GF-D8 (cell line): ENCODE measurements around the gene ANTXR1.

Experiments
- DNase-seq: peaks from one replicate; lab custom pipeline; 2025; lab: John Stamatoyannopoulos, UW

The ANTXR1 gene

GRCh38 chr2:69033461-69034095 is 20.6 kb downstream of the ANTXR1 start:
- no peak for DNase-seq

GRCh38 chr2:69034122-69034521 is 21.1 kb downstream of the ANTXR1 start:
- DNase-seq, result no peak

- no peak for DNase-seq
These were observed 21.9 kb downstream of the ANTXR1 start for GRCh38 chr2:69034845-69035244.

DNA sequence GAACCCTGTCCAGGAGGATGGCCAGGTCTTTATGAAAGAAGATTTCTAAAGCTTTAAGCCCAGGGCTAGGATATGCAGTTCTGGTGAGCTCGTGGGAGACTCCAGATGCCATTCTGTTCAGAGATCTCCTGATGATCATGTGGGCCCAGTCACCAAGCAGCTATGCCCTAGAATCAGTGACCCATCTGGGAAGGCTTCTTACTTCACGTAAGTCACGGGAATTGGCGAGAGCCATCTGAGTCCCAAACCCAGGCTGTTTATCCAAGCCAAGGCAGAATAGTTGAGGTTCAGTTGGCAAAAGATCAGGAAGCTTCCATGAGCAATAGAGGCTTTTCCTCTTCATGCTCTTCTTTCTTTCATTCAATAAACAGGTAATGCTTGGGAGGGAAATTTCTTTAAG is 23.9 kb downstream of the ANTXR1 start:
- no peak for DNase-seq

DNA sequence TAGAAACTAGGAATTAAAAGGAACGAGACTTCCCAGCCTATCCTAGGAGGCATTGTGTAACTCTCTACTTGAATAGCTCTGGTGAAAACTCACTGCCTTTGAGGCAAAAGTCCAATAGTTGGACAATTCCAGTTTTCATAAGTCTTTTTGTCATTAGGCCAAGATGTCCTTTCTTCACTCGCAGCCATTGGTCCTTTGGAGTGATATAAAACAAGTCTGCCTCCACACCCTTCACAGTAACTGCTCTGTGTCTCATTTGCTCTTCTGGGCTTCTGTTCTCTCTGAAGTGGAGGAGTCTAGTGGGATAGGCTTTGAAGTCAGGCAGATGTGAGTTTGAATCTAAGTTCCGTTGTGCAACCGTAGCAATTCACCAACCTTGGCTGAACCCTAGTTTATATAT is 28.2 kb downstream of the ANTXR1 start:
- DNase-seq, result no peak

DNA sequence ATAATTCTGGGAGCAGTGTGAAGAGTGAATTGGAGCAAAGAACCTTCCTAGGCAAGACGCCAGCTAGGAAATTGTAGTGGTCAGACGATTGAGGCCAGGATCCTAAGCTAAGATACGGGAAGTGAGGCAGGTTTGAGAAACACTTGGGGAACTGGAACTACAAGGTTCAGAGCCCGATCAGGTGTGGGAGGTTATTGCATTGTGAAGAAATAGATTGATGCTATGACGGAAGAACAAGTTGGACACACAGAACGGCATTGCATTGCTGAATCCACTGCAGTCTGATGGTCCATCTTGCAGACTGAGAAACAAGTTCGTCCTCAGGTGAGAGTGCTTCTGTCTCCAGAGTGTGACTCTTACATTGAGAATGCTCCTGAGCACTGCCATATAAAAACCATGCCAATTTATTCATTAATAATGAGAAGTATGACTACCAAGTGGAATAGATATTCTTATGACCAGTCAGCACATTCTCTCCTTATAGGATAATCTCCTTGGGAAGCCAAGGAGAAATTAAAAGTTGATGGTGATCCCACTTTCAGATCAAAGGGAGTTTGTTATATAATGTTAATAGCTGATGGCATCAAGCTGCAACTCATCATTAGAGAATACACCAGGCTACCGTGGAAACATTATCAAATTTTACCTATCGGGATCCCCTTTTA is 30.9 kb downstream of the ANTXR1 start:
- no peak for DNase-seq

DNA sequence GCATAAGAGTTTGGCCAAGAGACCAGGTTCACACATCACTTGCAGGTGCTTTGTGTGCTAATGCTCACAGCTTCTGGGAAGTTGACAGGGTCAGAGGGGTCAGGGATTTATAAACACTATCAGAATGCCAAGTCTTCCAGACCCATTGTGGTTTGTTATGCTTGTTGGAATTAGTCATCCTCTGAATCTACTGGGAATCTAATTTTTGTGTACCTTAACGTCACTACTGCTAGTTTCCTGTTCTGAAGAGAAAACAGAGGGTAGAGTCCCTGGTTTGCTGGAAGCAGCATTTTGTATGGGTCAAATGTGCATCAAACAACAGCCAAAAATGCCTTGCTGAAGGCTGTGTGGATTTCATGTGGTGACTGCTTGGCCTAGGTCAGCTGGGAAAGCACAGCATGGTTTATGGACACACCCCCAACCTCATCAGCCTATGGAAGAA is 33.3 kb downstream of the ANTXR1 start:
- DNase-seq, result no peak

DNA sequence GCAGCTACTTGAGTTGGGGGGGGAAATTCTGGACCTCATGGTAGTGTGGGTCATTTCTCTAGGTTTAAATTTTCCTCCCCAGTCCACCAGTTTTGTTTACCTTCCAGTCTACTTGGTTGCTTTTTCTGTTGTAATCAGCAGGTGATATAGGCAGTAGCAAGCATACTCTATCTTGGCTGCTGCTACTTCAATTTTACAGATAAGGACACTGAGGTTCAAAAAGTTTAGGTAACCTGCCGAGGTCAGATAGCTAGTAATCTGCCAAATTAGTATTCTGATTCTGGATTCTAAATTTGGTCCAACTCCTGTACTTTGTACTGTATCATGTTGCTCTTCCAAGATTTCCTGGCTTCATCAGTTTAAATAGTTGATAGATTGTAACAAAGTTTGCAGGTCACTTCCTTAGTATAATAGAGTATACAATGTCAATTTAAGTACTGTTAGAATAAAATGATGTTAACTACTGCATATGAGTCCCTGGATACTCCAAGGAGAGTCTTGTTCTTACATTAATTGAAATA is 34.7 kb downstream of the ANTXR1 start:
- no peak for DNase-seq

- no peak for DNase-seq
These were observed 37.8 kb downstream of the ANTXR1 start for GRCh38 chr2:69050802-69051201.

GRCh38 chr2:69053416-69053965 is 40.5 kb downstream of the ANTXR1 start:
- no peak for DNase-seq

GRCh38 chr2:69054431-69054830 is 41.5 kb downstream of the ANTXR1 start:
- DNase-seq, result no peak

- DNase-seq, result no peak
These were observed 42.9 kb downstream of the ANTXR1 start for GRCh38 chr2:69055688-69056470.

GRCh38 chr2:69057660-69058059 is 44.7 kb downstream of the ANTXR1 start:
- DNase-seq, result no peak

DNA sequence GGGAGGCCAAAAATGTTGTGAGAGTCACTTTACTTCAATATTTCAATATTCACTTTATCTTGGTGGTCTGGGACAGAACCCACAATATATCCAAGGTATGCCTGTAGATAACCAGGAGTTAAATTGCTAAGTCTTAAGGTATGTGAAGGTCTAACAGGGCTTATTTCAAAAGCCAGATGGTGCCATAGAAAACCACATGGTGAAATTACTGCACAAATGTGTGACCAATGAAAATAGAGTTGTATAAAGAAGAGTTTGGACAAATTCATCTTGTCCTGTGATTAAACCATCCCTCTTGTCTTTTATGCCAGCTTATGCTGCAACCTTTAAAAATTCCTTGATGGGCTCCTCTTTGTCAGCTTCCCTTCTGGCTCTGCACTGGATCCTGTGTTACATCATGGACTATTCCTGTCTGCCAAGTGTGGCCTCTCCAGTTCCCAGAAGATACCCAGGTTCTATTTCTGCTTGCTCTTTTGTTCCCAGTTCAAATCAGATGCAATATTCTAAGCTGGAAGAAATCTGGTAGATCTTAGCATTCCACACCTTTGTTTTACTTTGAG is 46.8 kb downstream of the ANTXR1 start:
- no peak for DNase-seq

- DNase-seq, result no peak
These were observed 48.0 kb downstream of the ANTXR1 start for GRCh38 chr2:69060938-69061501.

GRCh38 chr2:69061525-69061924 is 48.5 kb downstream of the ANTXR1 start:
- DNase-seq, result no peak

- no peak for DNase-seq
These were observed 49.5 kb downstream of the ANTXR1 start for GRCh38 chr2:69062307-69062962.

DNA sequence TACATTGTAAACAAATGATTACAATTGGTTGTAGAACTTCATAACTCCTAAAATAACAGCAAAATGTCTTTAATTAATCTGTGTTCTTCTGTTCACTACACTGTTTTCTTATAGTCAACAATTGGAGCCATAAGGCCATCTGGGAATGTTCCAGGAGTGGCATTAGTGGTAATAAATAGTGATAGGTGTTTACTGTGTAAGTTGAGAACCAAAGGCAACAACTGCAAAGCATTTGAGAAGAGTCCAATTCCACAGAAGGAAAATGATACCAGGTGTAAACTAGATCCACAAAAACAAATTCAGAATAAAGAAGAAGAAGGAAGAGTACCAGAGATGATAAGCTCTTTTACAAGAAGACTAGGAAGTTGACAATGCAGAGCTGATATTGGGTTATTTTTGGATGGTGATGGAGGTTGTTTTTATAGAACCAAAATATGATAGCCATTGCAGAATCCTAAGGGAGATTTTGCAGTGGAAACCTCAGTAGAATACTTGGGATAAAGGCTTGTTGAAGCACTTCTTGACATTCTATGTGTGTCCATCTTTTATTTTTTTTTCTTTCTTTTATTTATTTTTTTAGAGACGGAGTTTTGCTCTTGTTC is 52.9 kb downstream of the ANTXR1 start:
- no peak for DNase-seq

DNA sequence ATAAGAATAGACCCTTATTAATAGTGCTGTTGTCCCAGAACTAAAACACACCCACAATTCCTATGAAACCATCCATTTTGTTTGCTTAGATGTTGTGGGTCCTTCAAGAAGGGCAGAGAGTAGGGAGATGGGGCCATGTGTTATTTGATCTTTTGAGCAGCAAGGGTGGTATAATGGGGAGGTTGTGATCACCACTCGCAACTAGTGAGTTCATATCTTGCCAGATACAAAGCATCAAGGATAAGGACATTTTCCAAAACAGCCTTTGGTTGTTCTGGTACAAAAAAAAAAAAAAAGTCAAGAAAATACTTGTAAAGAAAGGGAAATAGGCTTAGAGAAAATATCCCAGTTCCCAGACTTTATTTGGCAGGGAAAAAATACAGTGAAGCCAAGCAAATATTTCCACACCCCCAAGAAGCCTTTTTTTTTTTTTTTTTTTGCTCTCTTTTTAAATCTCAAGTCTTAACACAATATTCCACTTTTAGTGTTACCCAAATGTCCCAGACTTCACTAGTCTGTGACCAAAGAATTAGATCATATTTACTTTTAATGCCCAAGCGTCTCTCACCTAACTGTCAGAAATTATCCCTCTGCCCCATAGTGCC is 54.1 kb downstream of the ANTXR1 start:
- no peak for DNase-seq

GRCh38 chr2:69067866-69068265 is 54.9 kb downstream of the ANTXR1 start:
- no peak for DNase-seq

DNA sequence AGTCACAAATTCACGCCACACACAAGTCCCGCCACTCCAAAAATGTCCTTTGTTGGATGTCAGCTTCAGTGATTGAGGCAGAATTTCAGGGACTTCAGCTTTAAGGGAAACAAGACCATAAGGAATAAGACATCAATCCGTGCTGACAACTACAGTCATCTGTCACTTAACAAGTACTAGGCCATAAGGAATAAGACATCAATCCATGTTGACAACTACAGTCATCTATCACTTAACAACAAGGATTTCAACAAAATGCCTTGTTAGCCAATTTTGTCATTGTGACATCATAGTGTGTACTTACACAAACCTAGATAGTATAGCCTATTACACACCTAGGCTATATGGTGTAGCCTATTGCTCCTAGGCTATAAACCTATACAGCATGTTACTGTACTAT is 58.0 kb downstream of the ANTXR1 start:
- DNase-seq, result no peak
